HepG2 (cell line): Measurements from ENCODE around the gene CBLN3. TPM values are rescaled to one million over a fixed set of nuclear protein-coding genes. Genes with fewer than 3 reads are reported as not detected.
A peak's percentile ranks its signal among the peaks of the same experiment; 100 is the strongest.

Source experiments
- CBFB ChIP-seq: sonication (generic); formaldehyde crosslinking; IDR thresholded peaks from 2 replicates; pipeline ENCODE4 v1.4.0; 2020; ENCODE audit warnings: missing genetic modification reagents
- DNMT1 ChIP-seq: sonication (generic); formaldehyde crosslinking; IDR thresholded peaks from 2 replicates; pipeline ENCODE4 v1.5.1; 2020; ENCODE audit warnings: mild to moderate bottlenecking, missing genetic modification reagents
- ELF1 ChIP-seq: sonication (generic); formaldehyde crosslinking; IDR thresholded peaks from 2 replicates; pipeline ENCODE4 v1.4.0; 2020; ENCODE audit warnings: missing genetic modification reagents
- NCOA5 ChIP-seq: sonication (generic); formaldehyde crosslinking; IDR thresholded peaks from 2 replicates; pipeline ENCODE4 v1.4.0; 2020; ENCODE audit warnings: missing genetic modification reagents
- SMC3 ChIP-seq: IDR thresholded peaks from 2 replicates; pipeline ENCODE4 v1.6.1; 2011; ENCODE audit warnings: low read length, improper control_type of control experiment
- TAF1 ChIP-seq: sonication (generic); formaldehyde crosslinking; IDR thresholded peaks from 2 replicates; pipeline ENCODE4 v1.4.0; 2020; ENCODE audit warnings: missing genetic modification reagents
- ZBTB8A ChIP-seq: sonication (generic); formaldehyde crosslinking; IDR thresholded peaks from 2 replicates; pipeline ENCODE4 v1.4.0; 2020; ENCODE audit warnings: mild to moderate bottlenecking, low read depth, missing genetic modification reagents, borderline replicate concordance
- ZFP62 ChIP-seq: sonication (generic); formaldehyde crosslinking; IDR thresholded peaks from 2 replicates; pipeline ENCODE4 v1.4.0; 2020; ENCODE audit warnings: missing genetic modification reagents
- ZNF713 ChIP-seq: sonication (generic); formaldehyde crosslinking; IDR thresholded peaks from 2 replicates; pipeline ENCODE4 v1.4.0; 2020; ENCODE audit warnings: mild to moderate bottlenecking, missing genetic modification reagents
- ZNF724P ChIP-seq: sonication (generic); formaldehyde crosslinking; IDR thresholded peaks from 2 replicates; pipeline ENCODE4 v1.8.0; 2022; ENCODE audit warnings: missing genetic modification reagents, borderline replicate concordance
- polyA plus RNA-seq, 8 experiments: library from polyadenylated mRNA; depleted of rRNA in 3 of 8; stranded (reverse) in 7 of 8; unstranded in 1 of 8; fragments of >200 nt; fragmentation: Illumina TruSeq in 4 of 8; extraction: Trizol in 4 of 8; gene quantifications; 2 replicates each; pipeline versions ENCODE4 v1.2.1 to v1.2.3, GENCODE V29; 2011 to 2016; ENCODE audit warnings: low read depth in 4 of 8, missing spikeins in 1 of 8, mixed read lengths in 1 of 8; ENCODE audit not compliant: insufficient read depth in 1 of 8
- total RNA-seq, 5 experiments: library from RNA; depleted of rRNA; stranded (reverse); fragments of >200 nt; fragmentation: Illumina TruSeq; extraction: Trizol; gene quantifications; 2 replicates each; pipeline ENCODE4 v1.2.3, GENCODE V29; 2016; ENCODE audit warnings: low read depth in 1 of 5
- TF ChIP-seq, protein P1 (sequence below): IDR thresholded peaks from 2 replicates; pipeline ENCODE4 v1.6.1; 2016; ENCODE audit warnings: missing biosample characterization, missing genetic modification reagents, low read depth
- TF ChIP-seq, protein P2 (sequence below): sonication (generic); formaldehyde crosslinking; IDR thresholded peaks from 2 replicates; pipeline ENCODE4 v1.4.0; 2020; ENCODE audit warnings: mild to moderate bottlenecking, missing genetic modification reagents
- TF ChIP-seq, protein P3 (sequence below): sonication (generic); formaldehyde crosslinking; IDR thresholded peaks from 2 replicates; pipeline ENCODE4 v1.5.1; 2020; ENCODE audit warnings: missing genetic modification reagents, mild to moderate bottlenecking, borderline replicate concordance
- TF ChIP-seq, protein P4 (sequence below): sonication (generic); formaldehyde crosslinking; IDR thresholded peaks from 2 replicates; pipeline ENCODE4 v1.5.0; 2020; ENCODE audit warnings: mild to moderate bottlenecking, missing genetic modification reagents
- TF ChIP-seq, protein P5 (sequence below): sonication (generic); formaldehyde crosslinking; IDR thresholded peaks from 2 replicates; pipeline ENCODE4 v1.8.0; 2022; ENCODE audit warnings: mild to moderate bottlenecking, missing genetic modification reagents, borderline replicate concordance
- TF ChIP-seq, protein P6 (sequence below): sonication (generic); formaldehyde crosslinking; IDR thresholded peaks from 2 replicates; pipeline ENCODE4 v1.4.0; 2020; ENCODE audit warnings: mild to moderate bottlenecking, missing genetic modification reagents
- TF ChIP-seq, protein P7 (sequence below): sonication (generic); formaldehyde crosslinking; conservative IDR thresholded peaks from 2 replicates; pipeline ENCODE4 v1.8.0; 2022; ENCODE audit warnings: low read depth, missing genetic modification reagents

CBLN3 gene
- total and polyA plus RNA-seq, 2 of the 13 experiments (the other 11 are each of a cell fraction or from before 2014, with no cell fraction given): 0.66 to 0.98 TPM

DNA sequence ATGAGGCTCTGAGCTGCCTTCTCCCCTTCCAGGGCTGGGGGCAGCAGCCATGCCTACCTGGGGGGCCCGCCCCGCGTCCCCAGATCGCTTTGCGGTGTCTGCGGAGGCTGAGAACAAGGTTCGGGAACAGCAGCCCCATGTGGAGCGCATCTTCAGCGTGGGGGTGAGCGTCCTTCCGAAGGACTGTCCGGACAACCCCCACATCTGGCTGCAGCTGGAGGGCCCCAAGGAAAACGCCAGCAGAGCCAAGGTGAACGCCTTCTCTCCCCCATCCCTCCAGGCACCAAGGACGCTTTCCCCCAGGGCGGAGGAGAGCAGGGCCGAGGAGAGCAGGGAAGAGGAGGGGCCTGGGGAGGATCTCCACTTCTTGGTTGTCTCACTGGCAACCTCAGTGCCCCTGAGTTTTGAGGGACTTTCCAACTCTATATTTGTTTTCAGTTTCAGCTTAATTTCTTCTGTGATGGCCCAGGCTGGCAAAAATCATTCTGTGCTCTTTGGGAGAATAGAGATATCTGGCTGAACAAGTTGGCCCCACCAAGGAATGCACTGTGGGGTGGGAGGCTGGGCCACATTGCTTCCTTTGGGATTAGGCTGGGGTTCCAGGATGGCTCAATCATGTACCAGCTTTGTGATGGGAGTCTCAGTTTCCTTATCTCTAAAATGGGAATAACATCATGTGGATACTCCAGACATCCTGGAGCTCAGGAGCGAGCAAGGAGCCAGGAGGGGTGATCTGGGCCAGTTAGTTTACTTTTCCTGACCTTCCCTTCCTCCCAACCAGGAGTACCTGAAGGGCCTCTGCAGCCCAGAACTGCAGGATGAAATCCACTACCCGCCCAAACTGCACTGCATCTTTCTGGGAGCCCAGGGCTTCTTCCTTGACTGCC lies 1.5 kb upstream of the CBLN3 start (continued):
- TF ChIP-seq, protein P1, sequence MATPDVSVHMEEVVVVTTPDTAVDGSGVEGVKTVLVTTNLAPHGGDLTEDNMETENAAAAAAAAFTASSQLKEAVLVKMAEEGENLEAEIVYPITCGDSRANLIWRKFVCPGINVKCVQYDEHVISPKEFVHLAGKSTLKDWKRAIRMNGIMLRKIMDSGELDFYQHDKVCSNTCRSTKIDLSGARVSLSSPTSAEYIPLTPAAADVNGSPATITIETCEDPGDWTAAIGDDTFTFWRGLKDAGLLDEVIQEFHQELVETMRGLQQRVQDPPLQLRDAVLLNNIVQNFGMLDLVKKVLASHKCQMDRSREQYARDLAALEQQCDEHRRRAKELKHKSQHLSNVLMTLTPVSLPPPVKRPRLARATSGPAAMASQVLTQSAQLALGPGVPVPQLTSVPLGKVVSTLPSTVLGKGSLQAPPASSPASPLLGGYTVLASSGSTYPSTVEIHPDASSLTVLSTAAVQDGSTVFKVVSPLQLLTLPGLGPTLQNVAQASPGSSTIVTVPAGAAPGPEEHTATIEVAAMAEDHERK (CRISPR knock-in tag): no peak
- TF ChIP-seq, protein P2, sequence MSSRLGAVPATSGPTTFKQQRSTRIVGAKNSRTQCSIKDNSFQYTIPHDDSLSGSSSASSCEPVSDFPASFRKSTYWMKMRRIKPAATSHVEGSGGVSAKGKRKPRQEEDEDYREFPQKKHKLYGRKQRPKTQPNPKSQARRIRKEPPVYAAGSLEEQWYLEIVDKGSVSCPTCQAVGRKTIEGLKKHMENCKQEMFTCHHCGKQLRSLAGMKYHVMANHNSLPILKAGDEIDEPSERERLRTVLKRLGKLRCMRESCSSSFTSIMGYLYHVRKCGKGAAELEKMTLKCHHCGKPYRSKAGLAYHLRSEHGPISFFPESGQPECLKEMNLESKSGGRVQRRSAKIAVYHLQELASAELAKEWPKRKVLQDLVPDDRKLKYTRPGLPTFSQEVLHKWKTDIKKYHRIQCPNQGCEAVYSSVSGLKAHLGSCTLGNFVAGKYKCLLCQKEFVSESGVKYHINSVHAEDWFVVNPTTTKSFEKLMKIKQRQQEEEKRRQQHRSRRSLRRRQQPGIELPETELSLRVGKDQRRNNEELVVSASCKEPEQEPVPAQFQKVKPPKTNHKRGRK (CRISPR knock-in tag): no peak; the same call in 1 of the 2 replicates
- TF ChIP-seq ELF1 (no peak; the same call in 1 of the 2 replicates), SMC3 (no peak), ZNF724P (peak; percentile 78; the same call in 1 of the 2 replicates), TAF1 (CRISPR knock-in tag) (no peak), NCOA5 (CRISPR knock-in tag) (peak; percentile 28; the same call in 1 of the 2 replicates), ZFP62 (CRISPR knock-in tag) (no peak), ZBTB8A (CRISPR knock-in tag) (no peak), DNMT1 (0 out of 2 replicates have a peak, but pooled peaks have one; percentile 19), CBFB (CRISPR knock-in tag) (0 out of 2 replicates have a peak, but pooled peaks have one; percentile 4), ZNF713 (no peak)
- TF ChIP-seq, protein P3, sequence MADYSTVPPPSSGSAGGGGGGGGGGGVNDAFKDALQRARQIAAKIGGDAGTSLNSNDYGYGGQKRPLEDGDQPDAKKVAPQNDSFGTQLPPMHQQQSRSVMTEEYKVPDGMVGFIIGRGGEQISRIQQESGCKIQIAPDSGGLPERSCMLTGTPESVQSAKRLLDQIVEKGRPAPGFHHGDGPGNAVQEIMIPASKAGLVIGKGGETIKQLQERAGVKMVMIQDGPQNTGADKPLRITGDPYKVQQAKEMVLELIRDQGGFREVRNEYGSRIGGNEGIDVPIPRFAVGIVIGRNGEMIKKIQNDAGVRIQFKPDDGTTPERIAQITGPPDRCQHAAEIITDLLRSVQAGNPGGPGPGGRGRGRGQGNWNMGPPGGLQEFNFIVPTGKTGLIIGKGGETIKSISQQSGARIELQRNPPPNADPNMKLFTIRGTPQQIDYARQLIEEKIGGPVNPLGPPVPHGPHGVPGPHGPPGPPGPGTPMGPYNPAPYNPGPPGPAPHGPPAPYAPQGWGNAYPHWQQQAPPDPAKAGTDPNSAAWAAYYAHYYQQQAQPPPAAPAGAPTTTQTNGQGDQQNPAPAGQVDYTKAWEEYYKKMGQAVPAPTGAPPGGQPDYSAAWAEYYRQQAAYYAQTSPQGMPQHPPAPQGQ: no peak
- TF ChIP-seq, protein P4, sequence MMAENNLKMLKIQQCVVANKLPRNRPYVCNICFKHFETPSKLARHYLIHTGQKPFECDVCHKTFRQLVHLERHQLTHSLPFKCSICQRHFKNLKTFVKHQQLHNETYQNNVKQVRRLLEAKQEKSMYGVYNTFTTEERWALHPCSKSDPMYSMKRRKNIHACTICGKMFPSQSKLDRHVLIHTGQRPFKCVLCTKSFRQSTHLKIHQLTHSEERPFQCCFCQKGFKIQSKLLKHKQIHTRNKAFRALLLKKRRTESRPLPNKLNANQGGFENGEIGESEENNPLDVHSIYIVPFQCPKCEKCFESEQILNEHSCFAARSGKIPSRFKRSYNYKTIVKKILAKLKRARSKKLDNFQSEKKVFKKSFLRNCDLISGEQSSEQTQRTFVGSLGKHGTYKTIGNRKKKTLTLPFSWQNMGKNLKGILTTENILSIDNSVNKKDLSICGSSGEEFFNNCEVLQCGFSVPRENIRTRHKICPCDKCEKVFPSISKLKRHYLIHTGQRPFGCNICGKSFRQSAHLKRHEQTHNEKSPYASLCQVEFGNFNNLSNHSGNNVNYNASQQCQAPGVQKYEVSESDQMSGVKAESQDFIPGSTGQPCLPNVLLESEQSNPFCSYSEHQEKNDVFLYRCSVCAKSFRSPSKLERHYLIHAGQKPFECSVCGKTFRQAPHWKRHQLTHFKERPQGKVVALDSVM (CRISPR knock-in tag): no peak
- TF ChIP-seq, protein P5, sequence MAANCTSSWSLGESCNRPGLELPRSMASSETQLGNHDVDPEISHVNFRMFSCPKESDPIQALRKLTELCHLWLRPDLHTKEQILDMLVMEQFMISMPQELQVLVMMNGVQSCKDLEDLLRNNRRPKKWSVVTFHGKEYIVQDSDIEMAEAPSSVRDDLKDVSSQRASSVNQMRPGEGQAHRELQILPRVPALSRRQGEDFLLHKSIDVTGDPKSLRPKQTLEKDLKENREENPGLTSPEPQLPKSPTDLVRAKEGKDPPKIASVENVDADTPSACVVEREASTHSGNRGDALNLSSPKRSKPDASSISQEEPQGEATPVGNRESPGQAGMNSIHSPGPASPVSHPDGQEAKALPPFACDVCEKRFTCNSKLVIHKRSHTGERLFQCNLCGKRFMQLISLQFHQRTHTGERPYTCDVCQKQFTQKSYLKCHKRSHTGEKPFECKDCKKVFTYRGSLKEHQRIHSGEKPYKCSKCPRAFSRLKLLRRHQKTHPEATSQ: no peak
- TF ChIP-seq, protein P6, sequence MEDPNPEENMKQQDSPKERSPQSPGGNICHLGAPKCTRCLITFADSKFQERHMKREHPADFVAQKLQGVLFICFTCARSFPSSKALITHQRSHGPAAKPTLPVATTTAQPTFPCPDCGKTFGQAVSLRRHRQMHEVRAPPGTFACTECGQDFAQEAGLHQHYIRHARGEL: 0 out of 2 replicates have a peak, but pooled peaks have one; percentile 38
- TF ChIP-seq, protein P7, sequence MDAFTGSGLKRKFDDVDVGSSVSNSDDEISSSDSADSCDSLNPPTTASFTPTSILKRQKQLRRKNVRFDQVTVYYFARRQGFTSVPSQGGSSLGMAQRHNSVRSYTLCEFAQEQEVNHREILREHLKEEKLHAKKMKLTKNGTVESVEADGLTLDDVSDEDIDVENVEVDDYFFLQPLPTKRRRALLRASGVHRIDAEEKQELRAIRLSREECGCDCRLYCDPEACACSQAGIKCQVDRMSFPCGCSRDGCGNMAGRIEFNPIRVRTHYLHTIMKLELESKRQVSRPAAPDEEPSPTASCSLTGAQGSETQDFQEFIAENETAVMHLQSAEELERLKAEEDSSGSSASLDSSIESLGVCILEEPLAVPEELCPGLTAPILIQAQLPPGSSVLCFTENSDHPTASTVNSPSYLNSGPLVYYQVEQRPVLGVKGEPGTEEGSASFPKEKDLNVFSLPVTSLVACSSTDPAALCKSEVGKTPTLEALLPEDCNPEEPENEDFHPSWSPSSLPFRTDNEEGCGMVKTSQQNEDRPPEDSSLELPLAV (CRISPR knock-in tag): no peak
